DMS79 (cell line): ENCODE data around the gene CC2D2A.

ENCODE experiments used
- DNase-seq: peaks from one replicate; lab custom pipeline; 2025; lab: John Stamatoyannopoulos, UW

The CC2D2A gene

GRCh38 chr4:15648600-15648999 is 178.9 kb downstream of the CC2D2A start:
- DNase-seq = no peak

GRCh38 chr4:15649914-15650545 is 180.3 kb downstream of the CC2D2A start:
- DNase-seq = no peak
